Head of caudate nucleus (tissue), 42 donors: ENCODE results near the gene HELT.
A peak's percentile ranks its signal among the peaks of the same experiment; 100 is the strongest.
"Not testable (repeated sequence)": the region's sequence is repeated elsewhere in the genome, so short reads cannot be mapped to it uniquely, and the experiment has no call there.

Experiments
- DNase-seq, 42 donors: peaks; one replicate each; pipeline versions ENCODE4 v3.0.0 to v3.0.0-alpha.2; 2020 to 2021; ENCODE audit warnings: mixed read lengths in 7 of 42
- intact Hi-C: fragments of 100-400 bp; cut with DNase I; formaldehyde crosslinking; loops from one replicate; pipeline ENCODE4 v1.15.0; 2022

Gene HELT

DNA sequence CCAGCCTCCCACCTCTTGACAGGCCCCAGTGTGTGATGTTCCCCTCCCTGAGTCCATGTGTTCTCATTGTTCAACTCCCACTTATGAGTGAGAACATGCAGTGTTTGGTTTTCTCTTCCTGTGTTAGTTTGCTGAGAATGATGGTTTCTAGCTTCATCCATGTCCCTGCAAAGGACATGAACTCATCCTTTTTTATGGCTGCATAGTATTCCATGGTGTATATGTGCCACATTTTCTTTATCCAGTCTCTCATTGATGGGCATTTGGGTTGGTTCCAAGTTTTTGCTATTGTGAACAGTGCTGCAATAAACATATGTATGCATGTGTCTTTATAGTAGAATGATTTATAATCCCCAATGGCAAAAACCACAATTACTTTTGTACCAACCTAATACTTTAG, 20.6 kb upstream of the HELT start:
- intact Hi-C loops: not testable (repeated sequence)

DNA sequence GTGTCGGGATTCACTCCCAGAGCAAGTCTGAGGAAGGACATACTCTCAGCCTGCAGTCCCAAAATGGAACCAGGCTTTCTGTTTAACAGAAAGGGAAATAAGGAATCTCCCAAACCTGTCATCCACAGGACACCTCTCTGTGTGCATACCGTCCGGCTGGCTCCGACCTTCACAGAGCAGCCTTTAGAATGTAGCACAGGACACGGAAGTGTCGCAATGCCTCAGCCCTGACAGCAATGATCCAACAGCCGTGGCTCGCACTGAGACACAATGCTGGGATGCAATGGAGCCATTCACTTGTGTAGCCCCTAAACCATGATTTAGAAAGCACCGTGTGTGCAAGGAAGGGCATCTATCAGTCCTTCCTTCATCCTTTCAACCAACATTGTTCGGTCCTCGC, 15.5 kb upstream of the HELT start:
- intact Hi-C loops: no loop called here
- no peak for DNase-seq

More for the DNA sequence above, 20.6 kb upstream of the HELT start:
- DNase-seq: not testable (repeated sequence)

DNA sequence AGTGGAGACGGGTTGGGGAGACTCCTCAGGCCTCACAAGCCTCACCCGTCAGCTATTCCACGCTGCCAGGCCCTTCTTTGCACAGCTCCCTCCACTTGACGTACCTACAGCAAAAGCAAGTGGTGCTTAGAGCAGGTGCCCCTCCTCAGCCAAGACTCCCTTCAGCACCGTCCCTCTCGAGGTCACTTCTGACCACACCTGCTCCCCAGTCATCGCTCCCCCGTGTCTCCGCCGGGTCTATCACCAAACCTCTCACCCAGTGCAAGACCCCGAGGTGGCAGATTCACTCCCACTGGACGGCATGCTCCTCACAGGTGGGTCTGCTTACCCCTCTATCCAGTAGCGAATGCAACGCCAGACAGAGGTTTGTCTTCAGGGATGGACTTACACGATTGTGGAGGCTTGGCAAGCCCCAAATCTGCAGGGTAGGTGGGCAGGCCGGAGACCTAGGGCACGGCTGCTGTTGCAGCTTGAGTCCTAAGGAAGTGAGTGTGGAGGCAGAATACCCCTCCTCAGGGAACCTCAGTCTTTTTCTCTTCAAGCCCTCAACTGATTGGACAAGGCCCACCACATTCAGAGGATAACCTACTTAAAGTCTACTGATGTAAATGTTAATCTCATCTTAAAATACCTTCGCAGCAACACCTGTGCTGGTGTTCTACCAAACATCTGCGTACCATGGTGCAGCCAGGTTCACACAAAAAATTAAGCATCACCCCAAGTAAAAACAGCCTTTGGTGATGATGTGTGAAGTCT, 14.5 kb upstream of the HELT start:
- DNase-seq: no peak
- intact Hi-C loops: no loop called here

DNA sequence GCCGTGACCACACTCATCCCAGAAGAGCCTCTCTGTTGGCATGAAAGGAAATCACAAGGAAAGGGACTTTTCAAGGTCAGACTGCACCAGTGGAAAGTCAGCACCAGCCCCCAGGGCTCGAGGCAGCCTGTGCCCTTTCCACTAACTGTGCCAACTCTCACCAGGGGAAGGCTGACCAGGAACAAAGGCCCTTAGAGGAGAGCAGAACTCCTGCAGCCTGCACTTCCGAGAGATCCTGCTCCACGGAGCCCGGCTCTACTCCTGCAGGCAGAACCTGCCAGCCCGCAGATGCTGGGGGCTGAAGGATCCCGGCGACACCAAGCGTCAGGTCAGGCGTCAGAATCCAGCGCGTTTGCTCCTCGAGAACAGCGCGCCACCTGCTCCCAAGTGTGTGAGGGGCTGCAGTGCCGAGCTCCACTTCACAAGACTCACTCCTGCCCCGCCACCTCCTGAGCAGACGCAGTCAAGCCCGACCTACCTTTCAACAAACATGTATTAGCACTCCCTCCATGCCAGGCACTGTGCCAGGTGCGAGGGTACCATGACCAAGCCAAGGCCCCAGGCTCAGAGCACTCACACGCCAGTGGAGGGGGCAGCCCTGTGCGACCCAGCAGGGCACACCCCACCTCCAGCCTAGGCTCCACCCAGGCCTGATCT, 13.6 kb upstream of the HELT start:
- intact Hi-C loops: no loop called here
- DNase-seq: peak in 40 of 42 donors; percentile 4 to 64 (median 32)

DNA sequence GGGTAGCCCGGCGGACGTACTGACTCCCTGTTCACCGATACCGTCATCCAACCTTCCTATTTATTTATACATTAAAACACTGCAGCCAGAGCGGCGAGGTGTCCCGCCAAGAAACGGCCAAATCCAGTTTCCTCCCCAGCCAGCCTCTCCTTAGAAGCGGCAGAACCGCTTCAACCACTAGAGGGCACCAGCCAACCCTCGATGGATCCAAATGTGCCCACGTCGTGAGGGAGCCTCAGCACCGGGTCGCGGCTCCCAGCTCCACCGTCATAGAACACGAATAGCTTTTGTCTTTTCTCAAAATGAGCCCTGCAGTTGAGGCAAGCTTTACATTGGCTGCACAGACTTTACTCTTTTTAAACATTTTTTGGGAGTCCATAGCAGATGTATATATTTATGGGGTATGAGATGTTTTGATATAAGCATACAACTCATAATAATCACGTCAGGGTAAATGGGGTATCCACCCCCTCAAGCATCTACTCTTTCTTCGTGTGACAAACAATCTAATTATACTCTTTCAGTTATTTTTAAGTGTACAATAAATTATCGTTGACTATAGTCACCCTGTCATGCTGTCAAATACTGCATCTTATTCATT, 13.0 kb upstream of the HELT start:
- peak; percentile 73 to 93 (median 86) for DNase-seq
- intact Hi-C loops: no loop called here

GRCh38 chr4:185011408-185011807, 6.9 kb upstream of the HELT start:
- intact Hi-C loops: no loop called here

GRCh38 chr4:185013417-185014125, 4.7 kb upstream of the HELT start:
- intact Hi-C loops: no loop called here
- DNase-seq: no peak

More at GRCh38 chr4:185011408-185011807, 6.9 kb upstream of the HELT start:
- peak in 3 of 42 donors; percentile 15 to 34 (median 21) for DNase-seq

DNA sequence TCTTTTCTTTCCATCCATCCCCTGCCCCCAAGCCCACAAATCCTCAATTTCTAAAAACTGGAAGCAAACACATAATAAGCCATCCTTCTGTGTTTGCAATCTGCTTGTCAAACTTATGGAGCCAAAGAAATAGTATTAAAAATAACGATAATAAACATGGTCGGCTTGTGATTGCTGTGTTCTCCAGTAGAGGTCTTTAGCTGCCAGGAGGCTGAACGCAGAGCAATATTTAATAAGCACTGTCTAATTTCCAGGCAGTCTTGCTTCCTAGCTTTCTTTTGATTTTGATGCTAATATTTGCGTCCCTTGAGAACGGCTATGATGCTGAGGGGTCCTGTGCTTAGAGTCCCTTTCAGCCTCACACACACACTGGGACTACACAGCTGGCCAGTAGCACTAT, 3.2 kb upstream of the HELT start:
- DNase-seq: no peak

GRCh38 chr4:185016101-185016940, 2.0 kb upstream of the HELT start:
- no peak for DNase-seq
- intact Hi-C loops: no loop called here

More for the DNA sequence above, 3.2 kb upstream of the HELT start:
- intact Hi-C loops: no loop called here

DNA sequence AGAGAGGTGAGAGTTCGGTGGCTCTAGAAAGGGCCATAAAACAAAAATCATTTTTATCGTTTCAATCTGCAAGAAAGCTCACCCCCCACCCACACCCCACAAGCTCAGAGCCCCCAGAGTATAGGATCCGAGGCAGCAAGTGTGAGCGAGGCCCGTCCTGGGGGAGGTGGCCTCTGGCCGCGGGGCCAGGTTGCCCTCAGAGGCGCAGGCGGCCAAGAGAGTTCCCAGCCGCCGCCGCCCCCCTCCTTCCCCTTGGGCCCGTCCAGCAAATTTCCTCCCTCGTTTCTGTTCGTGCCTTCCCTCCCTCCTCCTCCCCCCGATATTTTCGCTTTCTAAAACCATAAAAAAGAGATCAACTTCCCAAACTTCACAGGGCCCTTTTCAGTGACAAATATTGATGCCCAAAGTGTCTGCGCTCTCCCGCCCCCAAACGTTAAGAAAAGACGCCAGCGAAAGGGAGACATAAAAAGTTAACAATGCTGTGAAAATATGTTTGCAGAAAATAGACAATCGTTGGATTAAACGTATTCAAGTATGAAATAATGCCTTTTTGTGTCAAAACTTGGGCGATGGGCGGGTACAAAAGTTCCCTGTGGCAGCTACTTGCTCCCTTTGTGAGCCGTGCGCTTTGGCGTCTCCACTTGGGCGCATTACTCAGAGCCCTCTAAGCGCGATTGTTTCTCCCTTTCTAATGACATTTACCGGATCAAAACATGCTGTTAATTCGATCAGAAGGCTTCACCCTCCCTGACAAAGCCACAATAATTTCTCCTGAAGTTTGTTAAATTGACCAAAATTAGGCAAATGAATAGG, 1.1 kb upstream of the HELT start:
- intact Hi-C loops: no loop called here
- DNase-seq: no peak

GRCh38 chr4:185018834-185019455, 655 bp downstream of the HELT start:
- DNase-seq: no peak

GRCh38 chr4:185019456-185020292, 1.4 kb downstream of the HELT start:
- peak in 1 of 42 donors; percentile 21 for DNase-seq
- intact Hi-C loops: no loop called here

More at GRCh38 chr4:185018834-185019455, 655 bp downstream of the HELT start:
- intact Hi-C loops: no loop called here

- DNase-seq: peak in 2 of 42 donors; percentile 22 to 30
- intact Hi-C loops: no loop called here
Observed at GRCh38 chr4:185020293-185020808, 2.1 kb downstream of the HELT start.

DNA sequence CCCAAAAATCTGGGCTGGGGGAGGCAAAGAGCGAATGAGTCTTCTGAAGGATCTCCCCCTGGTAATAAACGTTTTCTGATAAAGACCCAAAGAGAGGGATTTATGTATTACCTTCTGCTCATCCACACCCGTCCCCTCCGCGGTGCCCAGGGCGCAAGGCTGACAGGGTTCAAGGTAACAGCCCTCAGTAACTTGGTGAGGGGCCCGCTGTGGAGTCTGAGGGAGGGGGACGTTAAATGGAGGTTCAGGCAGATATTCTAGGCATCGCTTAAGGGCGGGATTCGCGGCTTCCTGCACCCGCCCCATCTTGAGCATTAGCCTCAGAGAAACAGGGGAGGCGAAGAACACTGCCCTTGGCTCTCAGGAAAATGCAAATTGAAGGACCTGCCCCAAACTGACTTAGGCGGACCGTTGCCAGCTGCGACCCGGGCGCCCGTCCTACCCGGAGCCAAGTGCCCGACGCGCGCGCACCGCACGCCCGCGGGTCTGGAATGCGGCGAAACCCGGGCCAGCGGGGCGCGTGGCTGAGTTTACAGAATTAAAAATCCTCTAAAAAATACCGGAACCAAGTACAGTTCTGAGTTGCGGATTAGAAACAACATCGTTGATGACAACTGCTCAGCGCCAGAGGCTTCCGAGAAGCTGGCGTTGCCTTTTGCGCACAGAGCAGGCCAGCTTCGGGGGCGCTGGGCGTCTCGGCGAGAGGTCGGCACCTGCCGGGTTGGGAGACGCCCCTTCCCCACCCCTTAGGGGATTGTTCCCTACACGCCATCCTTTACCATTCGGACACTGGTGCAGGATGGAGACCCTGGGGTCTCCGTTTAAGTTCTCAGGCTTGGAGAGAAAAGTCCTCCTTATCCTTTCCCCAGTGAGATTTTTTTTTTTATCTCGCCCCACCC, 2.8 kb downstream of the HELT start:
- intact Hi-C loops: no loop called here
- no peak for DNase-seq

GRCh38 chr4:185023471-185023870, 5.2 kb downstream of the HELT start:
- intact Hi-C loops: no loop called here

More at GRCh38 chr4:185023471-185023870, 5.2 kb downstream of the HELT start:
- no peak for DNase-seq
